GM18907 (cell line): Measurements from ENCODE around the gene FPR3.
"Not testable (repeated sequence)": the region's sequence is repeated elsewhere in the genome, so short reads cannot be mapped to it uniquely, and the experiment has no call there.

Experiments
- ATAC-seq: cut with Tn5 transposase; IDR thresholded peaks from one replicate; pipeline ENCODE4 v1.9.1; 2021; ENCODE audit warnings: mild to moderate bottlenecking, moderate library complexity; ENCODE audit not compliant: unreplicated experiment

The FPR3 gene

GRCh38 chr19:51783372-51783771, 11.6 kb upstream of the FPR3 start:
- no peak for ATAC-seq

- ATAC-seq, result no peak
Observed at GRCh38 chr19:51784109-51784785, 10.7 kb upstream of the FPR3 start.

- no peak for ATAC-seq
Observed at GRCh38 chr19:51784922-51785690, 9.9 kb upstream of the FPR3 start.

- no peak for ATAC-seq
Observed at GRCh38 chr19:51786646-51787494, 8.1 kb upstream of the FPR3 start.

GRCh38 chr19:51788029-51788428, 6.9 kb upstream of the FPR3 start:
- ATAC-seq, result no peak

GRCh38 chr19:51789061-51789795, 5.7 kb upstream of the FPR3 start:
- ATAC-seq, result no peak

GRCh38 chr19:51792932-51793331, 2.0 kb upstream of the FPR3 start:
- no peak for ATAC-seq

GRCh38 chr19:51793994-51794393, 963 bp upstream of the FPR3 start:
- ATAC-seq, result no peak

- ATAC-seq, result no peak
Observed at GRCh38 chr19:51796195-51796679, 1.3 kb downstream of the FPR3 start.

GRCh38 chr19:51797480-51797879, 2.5 kb downstream of the FPR3 start:
- no peak for ATAC-seq

GRCh38 chr19:51798062-51798461, 3.1 kb downstream of the FPR3 start:
- no peak for ATAC-seq

GRCh38 chr19:51799034-51799773, 4.2 kb downstream of the FPR3 start:
- ATAC-seq, result no peak

GRCh38 chr19:51799774-51800472, 5.0 kb downstream of the FPR3 start:
- no peak for ATAC-seq

- ATAC-seq, result no peak
Observed at GRCh38 chr19:51800473-51801244, 5.7 kb downstream of the FPR3 start.

- ATAC-seq, result no peak
Observed at GRCh38 chr19:51802775-51803174, 7.8 kb downstream of the FPR3 start.

- no peak for ATAC-seq
Observed at GRCh38 chr19:51803519-51803918, 8.6 kb downstream of the FPR3 start.

- ATAC-seq, result no peak
Observed at GRCh38 chr19:51803967-51804366, 9.0 kb downstream of the FPR3 start.

GRCh38 chr19:51804789-51805188, 9.8 kb downstream of the FPR3 start:
- ATAC-seq, result not testable (repeated sequence)

- ATAC-seq, result not testable (repeated sequence)
Observed at GRCh38 chr19:51805396-51805795, 10.4 kb downstream of the FPR3 start.
